GM21717 (cell line): Measurements from ENCODE around the gene CDH6.

Experiments
- ATAC-seq: cut with Tn5 transposase; IDR thresholded peaks from one replicate; pipeline ENCODE4 v1.9.1; 2021; ENCODE audit warnings: mild to moderate bottlenecking, moderate library complexity; ENCODE audit not compliant: unreplicated experiment

Gene CDH6

DNA sequence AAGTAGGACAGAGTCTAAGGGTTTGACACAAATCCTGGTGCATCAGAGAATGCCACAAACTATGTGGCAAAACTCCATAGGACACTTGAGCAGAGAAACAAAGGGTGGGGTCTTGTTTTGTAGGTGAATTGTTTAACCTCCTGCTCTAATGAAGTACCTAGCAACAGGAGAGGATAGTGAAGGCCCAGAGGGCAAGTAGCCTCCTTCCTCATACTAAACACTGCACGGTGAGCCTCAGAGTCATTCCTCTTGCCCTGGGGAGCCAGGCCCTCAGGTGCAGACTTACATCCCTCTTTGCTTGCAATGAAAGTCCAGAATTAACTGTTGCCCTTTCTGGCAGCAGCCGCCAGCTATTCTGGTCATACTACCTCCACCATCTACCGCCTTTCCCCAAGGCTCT, 172.3 kb downstream of the CDH6 start:
- ATAC-seq, result no peak

DNA sequence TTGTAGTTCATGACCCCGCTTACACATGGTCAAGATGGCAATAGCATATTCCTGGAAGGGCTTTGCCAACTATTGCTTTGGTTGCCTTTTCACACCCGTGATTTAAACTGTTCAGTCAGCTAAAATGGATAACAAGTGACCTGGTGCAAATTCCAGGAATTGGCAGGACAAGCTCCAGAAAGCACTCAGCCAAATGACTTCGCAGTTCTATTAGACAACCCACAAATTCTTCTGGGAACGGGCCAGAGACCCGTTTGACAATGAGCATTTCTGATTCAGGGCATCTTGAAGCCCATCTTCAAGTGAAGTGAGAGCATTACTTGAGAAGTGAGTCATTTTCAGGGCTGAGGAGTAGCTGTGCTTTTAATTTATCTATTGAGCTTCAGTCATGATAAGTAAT, 173.5 kb downstream of the CDH6 start:
- ATAC-seq, result no peak

- no peak for ATAC-seq
These were observed 178.6 kb downstream of the CDH6 start for GRCh38 chr5:31372124-31372523.

DNA sequence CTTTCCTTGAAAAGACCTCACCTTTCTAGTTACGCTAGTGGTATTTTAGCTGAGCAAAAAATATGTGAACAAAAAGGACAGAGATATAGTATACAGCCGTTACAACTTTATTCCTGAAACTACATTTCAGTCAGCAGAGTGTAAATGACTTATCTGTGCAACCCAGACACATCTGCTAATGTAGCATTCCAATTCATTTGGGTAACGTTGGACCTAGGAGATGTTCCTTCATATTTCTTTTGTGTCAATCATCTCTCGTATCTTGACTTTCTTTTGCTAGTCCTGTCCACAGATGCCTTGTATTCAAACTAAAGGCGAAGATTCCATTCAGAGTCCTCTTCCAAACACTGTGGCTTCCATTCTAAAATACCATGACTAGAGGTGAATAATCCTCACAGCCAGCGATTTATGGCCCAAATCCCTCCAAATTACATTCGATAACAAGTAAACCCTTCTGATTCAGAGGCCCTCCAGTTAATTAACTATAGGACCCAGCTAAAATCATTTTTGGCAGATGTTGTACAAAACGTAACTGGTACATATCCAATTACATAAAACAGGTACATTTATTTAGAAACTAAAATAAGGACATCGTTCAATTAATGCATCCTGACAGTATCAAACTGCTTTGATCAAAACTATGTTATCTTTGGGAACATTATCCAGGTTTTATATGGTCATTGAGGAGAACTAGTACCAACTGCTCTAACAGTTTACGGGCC, 182.7 kb downstream of the CDH6 start:
- no peak for ATAC-seq

GRCh38 chr5:31377274-31377946, 183.9 kb downstream of the CDH6 start:
- no peak for ATAC-seq

DNA sequence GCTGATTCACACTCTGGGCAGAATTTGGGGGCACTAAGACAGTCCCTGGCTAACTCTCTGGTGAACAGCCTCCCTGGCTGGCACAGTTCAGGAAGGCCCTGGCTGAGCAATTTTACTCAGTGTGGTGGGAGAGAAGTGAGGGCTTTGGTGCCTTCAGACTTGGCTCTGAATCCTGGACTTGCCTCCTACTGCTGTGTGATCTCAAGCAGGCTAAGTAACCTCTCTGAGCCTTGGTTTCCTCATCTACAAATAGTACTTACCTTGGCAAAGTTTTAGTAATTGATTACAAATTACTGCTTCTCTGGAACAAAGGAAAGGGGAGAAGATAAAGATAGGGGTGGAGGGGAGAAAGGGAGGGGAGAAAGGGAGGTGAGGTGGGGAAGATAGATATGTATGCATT, 184.7 kb downstream of the CDH6 start:
- ATAC-seq, result no peak
